ENCODE measurements around the gene MICB.

- TF ChIP-seq POLR2A (IDR thresholded peaks at IDR 0.05; ENCODE audit: low read length): no peak
- TF ChIP-seq GATA1 (IDR thresholded peaks at IDR 0.05; ENCODE audit: low read depth, low read length): no peak
Observed at GRCh38 chr6:31483392-31483791, 14.6 kb upstream of the MICB start.
